ENCODE data around the gene TUBE1. TPM values are rescaled to one million over a fixed set of nuclear protein-coding genes. Genes with fewer than 3 reads are reported as not detected.
"Not testable (repeated sequence)": the region's sequence is repeated elsewhere in the genome, so short reads cannot be mapped to it uniquely, and the experiment has no call there.

TUBE1 gene
- total RNA-seq, 1 donor from 2014 or later: 21.0 TPM

- H3K4me1 Mint-ChIP-seq (ENCODE audit: low read depth); H3K36me3 Mint-ChIP-seq (ENCODE audit: low read depth); H3K4me3 Mint-ChIP-seq (ENCODE audit: low read depth); H3K27ac Mint-ChIP-seq; intact Hi-C loops (cut with micrococcal nuclease); H3K9me3 Mint-ChIP-seq; DNase-seq (ENCODE audit: low spot score): not testable (repeated sequence)
- peaks cover 22% of the 10 kb centered on the region for H3K27me3 Mint-ChIP-seq (ENCODE audit: low read depth)
Measured at GRCh38 chr6:112106026-112106425, 18.7 kb upstream of the TUBE1 start.

- H3K27ac Mint-ChIP-seq: no peak overlapping the region
- H3K4me1 Mint-ChIP-seq (ENCODE audit: low read depth): peaks cover 2% of the 10 kb centered on the region
- intact Hi-C loops (cut with micrococcal nuclease): no loop called here
- no peaks in the 10 kb centered on the region for H3K36me3 Mint-ChIP-seq (ENCODE audit: low read depth)
- H3K9me3 Mint-ChIP-seq: peaks cover 7% of the 10 kb centered on the region
- DNase-seq (ENCODE audit: low spot score): no peak
- H3K4me3 Mint-ChIP-seq (ENCODE audit: low read depth): no peak overlapping the region
- H3K27me3 Mint-ChIP-seq (ENCODE audit: low read depth): peaks cover 28% of the 10 kb centered on the region
Measured at GRCh38 chr6:112100561-112100960, 13.3 kb upstream of the TUBE1 start.

GRCh38 chr6:112096901-112097300, 9.6 kb upstream of the TUBE1 start:
- Mint-ChIP-seq H3K27ac (no peak overlapping the region), H3K4me3 (ENCODE audit: low read depth) (no peak overlapping the region), H3K36me3 (ENCODE audit: low read depth) (no peaks in the 10 kb centered on the region)

GRCh38 chr6:112087916-112088315, 634 bp upstream of the TUBE1 start:
- intact Hi-C loops (cut with micrococcal nuclease): loop anchor here (1.0 to 2.0 kb wide), 6 partner anchors 29 to 829 kb away; partner anchors contain the start of gene FYN
- H3K27me3 Mint-ChIP-seq (ENCODE audit: low read depth): peaks cover 27% of the 10 kb centered on the region
- no peak overlapping the region for H3K4me3 Mint-ChIP-seq (ENCODE audit: low read depth)

More at GRCh38 chr6:112096901-112097300, 9.6 kb upstream of the TUBE1 start:
- DNase-seq (ENCODE audit: low spot score): no peak
- no peaks in the 10 kb centered on the region for H3K9me3 Mint-ChIP-seq
- peaks cover 35% of the 10 kb centered on the region for H3K27me3 Mint-ChIP-seq (ENCODE audit: low read depth)
- intact Hi-C loops (cut with micrococcal nuclease): no loop called here
- peaks cover 2% of the 10 kb centered on the region for H3K4me1 Mint-ChIP-seq (ENCODE audit: low read depth)

GRCh38 chr6:112086744-112087135, 542 bp downstream of the TUBE1 start:
- Mint-ChIP-seq H3K27ac (no peak overlapping the region), H3K4me1 (ENCODE audit: low read depth) (peaks cover 8% of the 10 kb centered on the region)

More at GRCh38 chr6:112087916-112088315, 634 bp upstream of the TUBE1 start:
- no peaks in the 10 kb centered on the region for H3K9me3 Mint-ChIP-seq
- H3K27ac Mint-ChIP-seq: no peak overlapping the region
- H3K36me3 Mint-ChIP-seq (ENCODE audit: low read depth): peaks cover 11% of the 10 kb centered on the region
- peaks cover 8% of the 10 kb centered on the region for H3K4me1 Mint-ChIP-seq (ENCODE audit: low read depth)
- no peak for DNase-seq (ENCODE audit: low spot score)

GRCh38 chr6:112085286-112086065, 1.8 kb downstream of the TUBE1 start:
- peak overlapping the region; percentile 45 for H3K4me3 Mint-ChIP-seq (ENCODE audit: low read depth)
- peaks cover 8% of the 10 kb centered on the region for H3K4me1 Mint-ChIP-seq (ENCODE audit: low read depth)

More at GRCh38 chr6:112086744-112087135, 542 bp downstream of the TUBE1 start:
- intact Hi-C loops (cut with micrococcal nuclease): loop anchor here (1.0 to 2.0 kb wide), 6 partner anchors 30 to 827 kb away; partner anchors contain the start of gene FYN
- peaks cover 19% of the 10 kb centered on the region for H3K27me3 Mint-ChIP-seq (ENCODE audit: low read depth)
- H3K36me3 Mint-ChIP-seq (ENCODE audit: low read depth): peaks cover 11% of the 10 kb centered on the region
- H3K9me3 Mint-ChIP-seq: no peaks in the 10 kb centered on the region
- no peak for DNase-seq (ENCODE audit: low spot score)
- no peak overlapping the region for H3K4me3 Mint-ChIP-seq (ENCODE audit: low read depth)

GRCh38 chr6:112081569-112081968, 5.7 kb downstream of the TUBE1 start:
- Mint-ChIP-seq H3K27ac (no peak overlapping the region), H3K4me1 (ENCODE audit: low read depth) (peaks cover 8% of the 10 kb centered on the region), H3K9me3 (no peaks in the 10 kb centered on the region), H3K27me3 (ENCODE audit: low read depth) (no peaks in the 10 kb centered on the region), H3K4me3 (ENCODE audit: low read depth) (no peak overlapping the region), H3K36me3 (ENCODE audit: low read depth) (peaks cover 19% of the 10 kb centered on the region)
- intact Hi-C loops (cut with micrococcal nuclease): no loop called here
- no peak for DNase-seq (ENCODE audit: low spot score)

More at GRCh38 chr6:112085286-112086065, 1.8 kb downstream of the TUBE1 start:
- intact Hi-C loops (cut with micrococcal nuclease): loop anchor here (2.0 kb wide), 2 partner anchors 31 to 213 kb away; partner anchors contain the start of gene FYN
- Mint-ChIP-seq H3K36me3 (ENCODE audit: low read depth) (peaks cover 11% of the 10 kb centered on the region), H3K27me3 (ENCODE audit: low read depth) (peaks cover 9% of the 10 kb centered on the region), H3K9me3 (no peaks in the 10 kb centered on the region), H3K27ac (no peak overlapping the region)
- DNase-seq (ENCODE audit: low spot score): no peak

GRCh38 chr6:112066606-112067005, 20.7 kb downstream of the TUBE1 start:
- no peak overlapping the region for H3K27ac Mint-ChIP-seq
- no peaks in the 10 kb centered on the region for H3K4me1 Mint-ChIP-seq (ENCODE audit: low read depth)
- DNase-seq (ENCODE audit: low spot score): no peak
- no peaks in the 10 kb centered on the region for H3K9me3 Mint-ChIP-seq
- no peak overlapping the region for H3K4me3 Mint-ChIP-seq (ENCODE audit: low read depth)
- peaks cover 7% of the 10 kb centered on the region for H3K36me3 Mint-ChIP-seq (ENCODE audit: low read depth)
- peaks cover 6% of the 10 kb centered on the region for H3K27me3 Mint-ChIP-seq (ENCODE audit: low read depth)
- intact Hi-C loops (cut with micrococcal nuclease): no loop called here

GRCh38 chr6:112065426-112065986, 21.8 kb downstream of the TUBE1 start:
- H3K36me3 Mint-ChIP-seq (ENCODE audit: low read depth): peaks cover 6% of the 10 kb centered on the region
- intact Hi-C loops (cut with micrococcal nuclease): no loop called here
- H3K27me3 Mint-ChIP-seq (ENCODE audit: low read depth): peaks cover 6% of the 10 kb centered on the region
- H3K9me3 Mint-ChIP-seq: no peaks in the 10 kb centered on the region
- H3K27ac Mint-ChIP-seq: no peak overlapping the region
- no peak overlapping the region for H3K4me3 Mint-ChIP-seq (ENCODE audit: low read depth)
- no peak for DNase-seq (ENCODE audit: low spot score)
- H3K4me1 Mint-ChIP-seq (ENCODE audit: low read depth): no peaks in the 10 kb centered on the region

- H3K9me3 Mint-ChIP-seq: no peaks in the 10 kb centered on the region
- H3K4me3 Mint-ChIP-seq (ENCODE audit: low read depth): no peak overlapping the region
Measured at GRCh38 chr6:112062966-112063365, 24.3 kb downstream of the TUBE1 start.

GRCh38 chr6:112061605-112062004, 25.7 kb downstream of the TUBE1 start:
- Mint-ChIP-seq H3K27ac (no peak overlapping the region), H3K27me3 (ENCODE audit: low read depth) (peaks cover 6% of the 10 kb centered on the region), H3K4me3 (ENCODE audit: low read depth) (no peak overlapping the region), H3K36me3 (ENCODE audit: low read depth) (no peaks in the 10 kb centered on the region), H3K4me1 (ENCODE audit: low read depth) (no peaks in the 10 kb centered on the region), H3K9me3 (no peaks in the 10 kb centered on the region)
- intact Hi-C loops (cut with micrococcal nuclease): no loop called here
- no peak for DNase-seq (ENCODE audit: low spot score)

More at GRCh38 chr6:112062966-112063365, 24.3 kb downstream of the TUBE1 start:
- intact Hi-C loops (cut with micrococcal nuclease): no loop called here
- Mint-ChIP-seq H3K36me3 (ENCODE audit: low read depth) (no peaks in the 10 kb centered on the region), H3K27me3 (ENCODE audit: low read depth) (peaks cover 6% of the 10 kb centered on the region), H3K4me1 (ENCODE audit: low read depth) (no peaks in the 10 kb centered on the region), H3K27ac (no peak overlapping the region)
- no peak for DNase-seq (ENCODE audit: low spot score)

GRCh38 chr6:112058243-112059032, 28.8 kb downstream of the TUBE1 start:
- Mint-ChIP-seq H3K27me3 (ENCODE audit: low read depth) (peaks cover 6% of the 10 kb centered on the region), H3K4me3 (ENCODE audit: low read depth) (no peak overlapping the region), H3K36me3 (ENCODE audit: low read depth) (no peaks in the 10 kb centered on the region), H3K9me3 (no peaks in the 10 kb centered on the region), H3K27ac (no peak overlapping the region), H3K4me1 (ENCODE audit: low read depth) (no peaks in the 10 kb centered on the region)
- no peak for DNase-seq (ENCODE audit: low spot score)
- intact Hi-C loops (cut with micrococcal nuclease): no loop called here

Data from activated T-helper 2 cell treated with anti-CD3 and anti-CD28 coated beads, Interferon-gamma antibody, Interleukin-2, Interleukin-4, amounts not matched to agents 10 μg/mL and 5 μg/mL and 100 μg/mL, durations not matched to agents 14 hours and 24 hours and 36 hours (primary cell).